GM12878 (cell line): Measurements from ENCODE around the gene KPNA1. TPM values are rescaled to one million over a fixed set of nuclear protein-coding genes. Genes with fewer than 3 reads are reported as not detected.

ENCODE experiments used
- BRCA1 ChIP-seq: IDR thresholded peaks from 2 replicates; pipeline ENCODE4 v1.6.1; 2011; ENCODE audit warnings: low read depth, low read length, improper control_type of control experiment
- CHD2 ChIP-seq: IDR thresholded peaks from 2 replicates; pipeline ENCODE4 v1.6.1; 2011; ENCODE audit warnings: low read depth, low read length, improper control_type of control experiment, borderline replicate concordance
- FOXM1 ChIP-seq: IDR thresholded peaks from 2 replicates; pipeline ENCODE4 v1.6.1; 2012; ENCODE audit warnings: low read depth, mild to moderate bottlenecking, inconsistent platforms, low read length, moderate library complexity
- IKZF1 ChIP-seq: fragments of 450-650 bp; conservative IDR thresholded peaks from 2 replicates; pipeline ENCODE4 v1.6.1; 2017; ENCODE audit warnings: antibody characterized with exemption, mild to moderate bottlenecking
- IRF4 ChIP-seq: IDR thresholded peaks from 2 replicates; pipeline ENCODE4 v1.6.1; 2011; ENCODE audit warnings: low read depth, low read length
- KDM1A ChIP-seq: fragments of 200-600 bp; sonication (generic); IDR thresholded peaks from 2 replicates; pipeline ENCODE4 v1.6.1; 2016; ENCODE audit warnings: borderline replicate concordance
- LARP7 ChIP-seq: fragments of 450-650 bp; IDR thresholded peaks from 2 replicates; pipeline ENCODE4 v1.6.1; 2017; ENCODE audit warnings: mild to moderate bottlenecking
- MXI1 ChIP-seq: fragments of 150-350 bp; IDR thresholded peaks from 2 replicates; pipeline ENCODE4 v1.6.1; 2011; ENCODE audit warnings: low read depth, mild to moderate bottlenecking, inconsistent platforms, low read length, improper control_type of control experiment
- NFYA ChIP-seq: IDR thresholded peaks from 2 replicates; pipeline ENCODE4 v1.6.1; 2011; ENCODE audit warnings: low read depth, mild to moderate bottlenecking, low read length, improper control_type of control experiment, borderline replicate concordance
- POLR2AphosphoS5 ChIP-seq: IDR thresholded peaks from 2 replicates; pipeline ENCODE4 v1.6.1; 2011; ENCODE audit warnings: mild to moderate bottlenecking, low read length, inconsistent platforms
- RUNX3 ChIP-seq: IDR thresholded peaks from 2 replicates; pipeline ENCODE4 v1.6.1; 2012; ENCODE audit warnings: low read length, inconsistent platforms
- SIN3A ChIP-seq: IDR thresholded peaks from 2 replicates; pipeline ENCODE4 v1.6.1; 2012; ENCODE audit warnings: low read depth, low read length, improper control_type of control experiment
- SMC3 ChIP-seq: IDR thresholded peaks from 2 replicates; pipeline ENCODE4 v1.6.1; 2011; ENCODE audit warnings: low read length, improper control_type of control experiment, borderline replicate concordance
- SREBF2 ChIP-seq: IDR thresholded peaks from 2 replicates; pipeline ENCODE4 v1.6.1; 2012; ENCODE audit warnings: mild to moderate bottlenecking, low read length
- SUZ12 ChIP-seq: fragments of 200-600 bp; sonication (generic); IDR thresholded peaks from one replicate; pipeline ENCODE4 v1.6.1; 2018; ENCODE audit warnings: antibody characterized with exemption, mild to moderate bottlenecking; ENCODE audit not compliant: unreplicated experiment
- USF2 ChIP-seq: IDR thresholded peaks from 2 replicates; pipeline ENCODE4 v1.6.1; 2011; ENCODE audit warnings: low read depth, low read length, improper control_type of control experiment, borderline replicate concordance
- ZNF207 ChIP-seq: fragments of 450-650 bp; IDR thresholded peaks from 2 replicates; pipeline ENCODE4 v1.6.1; 2014; ENCODE audit warnings: antibody characterized with exemption, mild to moderate bottlenecking, borderline replicate concordance
- ZNF24 ChIP-seq: fragments of 450-650 bp; IDR thresholded peaks from 2 replicates; pipeline ENCODE4 v1.6.1; 2017; ENCODE audit warnings: antibody characterized with exemption, mild to moderate bottlenecking
- polyA plus RNA-seq, 11 experiments: library from polyadenylated mRNA; depleted of rRNA in 4 of 11; unstranded in 6 of 11; stranded (reverse) in 5 of 11; fragments of >200 nt; fragmentation: Nextera tagmentation in 4 of 11; fragmentation: Illumina TruSeq in 1 of 11; extraction: Ambion mirVana in 4 of 11; extraction: Trizol in 1 of 11; gene quantifications; 1 replicate in 1 of 11; 2 replicates in 10 of 11; pipeline versions ENCODE4 v1.2.1 to v1.2.3, GENCODE V29; 2011 to 2016; ENCODE audit warnings: inconsistent platforms in 2 of 11, missing spikeins in 2 of 11, low read depth in 1 of 11
- total RNA-seq, 4 experiments: library from RNA; depleted of rRNA in 3 of 4; stranded (reverse); fragments of >200 nt in 3 of 4; fragmentation: Illumina TruSeq in 1 of 4; extraction: Trizol in 1 of 4; gene quantifications; 2 replicates each; pipeline versions ENCODE4 v1.2.1 to v1.2.3, GENCODE V29; 2013 to 2021
- TF ChIP-seq, protein P1 (sequence below): IDR thresholded peaks from 2 replicates; pipeline ENCODE4 v1.6.1; 2012; ENCODE audit warnings: low read depth, low read length, improper control_type of control experiment
- TF ChIP-seq, protein P2 (sequence below): fragments of 450-650 bp; formaldehyde crosslinking; IDR thresholded peaks from 2 replicates; pipeline ENCODE4 v1.4.0; 2022; ENCODE audit warnings: mild to moderate bottlenecking, moderate library complexity
- TF ChIP-seq, protein P3 (sequence below): IDR thresholded peaks from 2 replicates; pipeline ENCODE4 v1.6.1; 2012; ENCODE audit warnings: low read depth, low read length, improper control_type of control experiment
- TF ChIP-seq, protein P4 (sequence below): fragments of 450-650 bp; conservative IDR thresholded peaks from 2 replicates; pipeline ENCODE4 v1.6.1; 2017; ENCODE audit warnings: mild to moderate bottlenecking, moderate library complexity
- TF ChIP-seq, protein P5 (sequence below): fragments of 450-650 bp; IDR thresholded peaks from 2 replicates; pipeline ENCODE4 v1.6.1; 2017; ENCODE audit warnings: borderline replicate concordance

KPNA1 gene
- total and polyA plus RNA-seq, 10 of the 15 experiments (the other 5 are each of a cell fraction or from before 2014, with no cell fraction given), result 8.5 to 52.7 (median 41.0) TPM

DNA sequence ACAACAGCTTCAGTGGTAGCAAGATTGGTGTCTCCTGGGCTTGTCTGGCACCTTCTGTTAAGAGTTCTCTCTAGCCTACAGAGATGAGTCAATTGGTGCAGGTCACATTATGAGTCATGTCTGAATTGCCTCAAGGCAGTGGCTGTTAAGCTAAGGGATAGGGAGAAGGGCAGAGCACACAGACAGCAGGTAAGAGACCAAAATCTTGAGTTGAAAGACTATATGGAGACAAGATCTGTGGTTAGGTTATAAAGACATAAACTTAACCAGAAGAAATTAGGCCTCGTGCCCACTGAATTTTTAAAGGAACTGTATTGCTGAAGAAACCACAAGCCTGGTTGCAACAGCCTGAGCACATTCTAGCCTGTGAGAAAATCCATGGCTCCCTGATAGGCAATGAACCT, 19.2 kb upstream of the KPNA1 start (continued):
- TF ChIP-seq, protein P1, sequence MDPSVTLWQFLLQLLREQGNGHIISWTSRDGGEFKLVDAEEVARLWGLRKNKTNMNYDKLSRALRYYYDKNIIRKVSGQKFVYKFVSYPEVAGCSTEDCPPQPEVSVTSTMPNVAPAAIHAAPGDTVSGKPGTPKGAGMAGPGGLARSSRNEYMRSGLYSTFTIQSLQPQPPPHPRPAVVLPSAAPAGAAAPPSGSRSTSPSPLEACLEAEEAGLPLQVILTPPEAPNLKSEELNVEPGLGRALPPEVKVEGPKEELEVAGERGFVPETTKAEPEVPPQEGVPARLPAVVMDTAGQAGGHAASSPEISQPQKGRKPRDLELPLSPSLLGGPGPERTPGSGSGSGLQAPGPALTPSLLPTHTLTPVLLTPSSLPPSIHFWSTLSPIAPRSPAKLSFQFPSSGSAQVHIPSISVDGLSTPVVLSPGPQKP, result no peak
- TF ChIP-seq MXI1, result 0 out of 2 replicates have a peak, but pooled peaks have one; percentile 22
- no peak for TF ChIP-seq SMC3
- TF ChIP-seq CHD2, result no peak
- TF ChIP-seq IRF4, result peak; percentile 100
- TF ChIP-seq LARP7, result no peak
- TF ChIP-seq ZNF24, result no peak
- peak; percentile 62; the same call in 1 of the 2 replicates for TF ChIP-seq FOXM1
- TF ChIP-seq, protein P2, sequence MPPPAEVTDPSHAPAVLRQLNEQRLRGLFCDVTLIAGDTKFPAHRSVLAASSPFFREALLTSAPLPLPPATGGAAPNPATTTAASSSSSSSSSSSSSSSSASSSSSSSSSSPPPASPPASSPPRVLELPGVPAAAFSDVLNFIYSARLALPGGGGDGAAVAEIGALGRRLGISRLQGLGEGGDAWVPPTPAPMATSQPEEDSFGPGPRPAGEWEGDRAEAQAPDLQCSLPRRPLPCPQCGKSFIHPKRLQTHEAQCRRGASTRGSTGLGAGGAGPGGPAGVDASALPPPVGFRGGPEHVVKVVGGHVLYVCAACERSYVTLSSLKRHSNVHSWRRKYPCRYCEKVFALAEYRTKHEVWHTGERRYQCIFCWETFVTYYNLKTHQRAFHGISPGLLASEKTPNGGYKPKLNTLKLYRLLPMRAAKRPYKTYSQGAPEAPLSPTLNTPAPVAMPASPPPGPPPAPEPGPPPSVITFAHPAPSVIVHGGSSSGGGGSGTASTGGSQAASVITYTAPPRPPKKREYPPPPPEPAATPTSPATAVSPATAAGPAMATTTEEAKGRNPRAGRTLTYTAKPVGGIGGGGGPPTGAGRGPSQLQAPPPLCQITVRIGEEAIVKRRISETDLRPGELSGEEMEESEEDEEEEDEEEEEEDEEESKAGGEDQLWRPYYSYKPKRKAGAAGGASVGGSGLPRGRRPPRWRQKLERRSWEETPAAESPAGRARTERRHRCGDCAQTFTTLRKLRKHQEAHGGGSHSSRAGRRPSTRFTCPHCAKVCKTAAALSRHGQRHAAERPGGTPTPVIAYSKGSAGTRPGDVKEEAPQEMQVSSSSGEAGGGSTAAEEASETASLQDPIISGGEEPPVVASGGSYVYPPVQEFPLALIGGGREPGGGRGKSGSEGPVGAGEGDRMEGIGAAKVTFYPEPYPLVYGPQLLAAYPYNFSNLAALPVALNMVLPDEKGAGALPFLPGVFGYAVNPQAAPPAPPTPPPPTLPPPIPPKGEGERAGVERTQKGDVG (CRISPR knock-in tag), result no peak
- no peak for TF ChIP-seq POLR2AphosphoS5
- TF ChIP-seq KDM1A, result no peak
- no peak for TF ChIP-seq SIN3A
- TF ChIP-seq SREBF2, result no peak
- no peak for TF ChIP-seq ZNF207
- no peak for TF ChIP-seq NFYA
- TF ChIP-seq IKZF1, result peak; percentile 76
- TF ChIP-seq, protein P3, sequence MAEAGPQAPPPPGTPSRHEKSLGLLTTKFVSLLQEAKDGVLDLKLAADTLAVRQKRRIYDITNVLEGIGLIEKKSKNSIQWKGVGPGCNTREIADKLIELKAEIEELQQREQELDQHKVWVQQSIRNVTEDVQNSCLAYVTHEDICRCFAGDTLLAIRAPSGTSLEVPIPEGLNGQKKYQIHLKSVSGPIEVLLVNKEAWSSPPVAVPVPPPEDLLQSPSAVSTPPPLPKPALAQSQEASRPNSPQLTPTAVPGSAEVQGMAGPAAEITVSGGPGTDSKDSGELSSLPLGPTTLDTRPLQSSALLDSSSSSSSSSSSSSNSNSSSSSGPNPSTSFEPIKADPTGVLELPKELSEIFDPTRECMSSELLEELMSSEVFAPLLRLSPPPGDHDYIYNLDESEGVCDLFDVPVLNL, result no peak
- no peak for TF ChIP-seq SUZ12
- TF ChIP-seq, protein P4, sequence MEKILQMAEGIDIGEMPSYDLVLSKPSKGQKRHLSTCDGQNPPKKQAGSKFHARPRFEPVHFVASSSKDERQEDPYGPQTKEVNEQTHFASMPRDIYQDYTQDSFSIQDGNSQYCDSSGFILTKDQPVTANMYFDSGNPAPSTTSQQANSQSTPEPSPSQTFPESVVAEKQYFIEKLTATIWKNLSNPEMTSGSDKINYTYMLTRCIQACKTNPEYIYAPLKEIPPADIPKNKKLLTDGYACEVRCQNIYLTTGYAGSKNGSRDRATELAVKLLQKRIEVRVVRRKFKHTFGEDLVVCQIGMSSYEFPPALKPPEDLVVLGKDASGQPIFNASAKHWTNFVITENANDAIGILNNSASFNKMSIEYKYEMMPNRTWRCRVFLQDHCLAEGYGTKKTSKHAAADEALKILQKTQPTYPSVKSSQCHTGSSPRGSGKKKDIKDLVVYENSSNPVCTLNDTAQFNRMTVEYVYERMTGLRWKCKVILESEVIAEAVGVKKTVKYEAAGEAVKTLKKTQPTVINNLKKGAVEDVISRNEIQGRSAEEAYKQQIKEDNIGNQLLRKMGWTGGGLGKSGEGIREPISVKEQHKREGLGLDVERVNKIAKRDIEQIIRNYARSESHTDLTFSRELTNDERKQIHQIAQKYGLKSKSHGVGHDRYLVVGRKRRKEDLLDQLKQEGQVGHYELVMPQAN, result no peak
- TF ChIP-seq, protein P5, sequence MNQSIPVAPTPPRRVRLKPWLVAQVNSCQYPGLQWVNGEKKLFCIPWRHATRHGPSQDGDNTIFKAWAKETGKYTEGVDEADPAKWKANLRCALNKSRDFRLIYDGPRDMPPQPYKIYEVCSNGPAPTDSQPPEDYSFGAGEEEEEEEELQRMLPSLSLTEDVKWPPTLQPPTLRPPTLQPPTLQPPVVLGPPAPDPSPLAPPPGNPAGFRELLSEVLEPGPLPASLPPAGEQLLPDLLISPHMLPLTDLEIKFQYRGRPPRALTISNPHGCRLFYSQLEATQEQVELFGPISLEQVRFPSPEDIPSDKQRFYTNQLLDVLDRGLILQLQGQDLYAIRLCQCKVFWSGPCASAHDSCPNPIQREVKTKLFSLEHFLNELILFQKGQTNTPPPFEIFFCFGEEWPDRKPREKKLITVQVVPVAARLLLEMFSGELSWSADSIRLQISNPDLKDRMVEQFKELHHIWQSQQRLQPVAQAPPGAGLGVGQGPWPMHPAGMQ, result no peak
- no peak for TF ChIP-seq BRCA1
- peak; percentile 81 for TF ChIP-seq RUNX3
- no peak for TF ChIP-seq USF2
